Neural cell (in vitro differentiated cells): ENCODE measurements around the gene DUS2. TPM values are rescaled to one million over a fixed set of nuclear protein-coding genes. Genes with fewer than 3 reads are reported as not detected.

ENCODE experiments used
- H2AFZ ChIP-seq: fragments of 200-600, 300-800 bp; sonication (generic), shearing (Covaris generic); 2 replicates; pipeline ENCODE4 v1.6.0; 2014; ENCODE audit warnings: low read depth, mild to moderate bottlenecking, antibody characterized with exemption, low read length, moderate library complexity
- H3F3A ChIP-seq: fragments of 200-600 bp; shearing (Covaris generic); 2 replicates; pipeline ENCODE4 v1.6.1; 2016; ENCODE audit warnings: mild to moderate bottlenecking, moderate library complexity, mixed read lengths, antibody characterized with exemption, low read length; ENCODE audit not compliant: insufficient read depth, poor library complexity, severe bottlenecking
- H3K27ac ChIP-seq: fragments of 200-600, 300-800 bp; sonication (generic), shearing (Covaris generic); 2 replicates; pipeline ENCODE4 v1.5.1; 2014; ENCODE audit warnings: mild to moderate bottlenecking, low read length, moderate library complexity
- H3K27me3 ChIP-seq: fragments of 300-800, 200-600 bp; sonication (generic), shearing (Covaris generic); 2 replicates; pipeline ENCODE4 v1.6.0; 2014; ENCODE audit warnings: mild to moderate bottlenecking, low read depth, low read length, moderate library complexity; ENCODE audit not compliant: insufficient read depth
- H3K36me3 ChIP-seq: fragments of 300-800, 200-600 bp; sonication (generic), shearing (Covaris generic); 2 replicates; pipeline ENCODE4 v1.5.1; 2014; ENCODE audit warnings: mild to moderate bottlenecking, antibody characterized with exemption, low read length, moderate library complexity; ENCODE audit not compliant: insufficient read depth
- H3K4me2 ChIP-seq: fragments of 300-800, 200-600 bp; sonication (generic), shearing (Covaris generic); 2 replicates; pipeline ENCODE4 v1.6.0; 2014; ENCODE audit warnings: mild to moderate bottlenecking, low read length
- H3K4me3 ChIP-seq: fragments of 300-800, 200-600 bp; sonication (generic), shearing (Covaris generic); 2 replicates; pipeline ENCODE4 v1.5.1; 2014; ENCODE audit warnings: mild to moderate bottlenecking, low read length, moderate library complexity
- H3K79me2 ChIP-seq: fragments of 200-600 bp; shearing (Covaris generic); replicated peaks from 2 replicates; pipeline ENCODE4 v1.6.0; 2014; ENCODE audit warnings: mild to moderate bottlenecking, low read length, moderate library complexity; ENCODE audit not compliant: insufficient read depth
- H3K9ac ChIP-seq: fragments of 300-800, 200-600 bp; sonication (generic), shearing (Covaris generic); 2 replicates; pipeline ENCODE4 v1.6.1; 2016; ENCODE audit warnings: mild to moderate bottlenecking, low read length, mixed read lengths
- H3K9me2 ChIP-seq: fragments of 200-600 bp; shearing (Covaris generic); 2 replicates; pipeline ENCODE4 v1.6.1; 2016; ENCODE audit warnings: mild to moderate bottlenecking, low read length, mixed read lengths; ENCODE audit not compliant: insufficient read depth
- H3K9me3 ChIP-seq: fragments of 200-600, 300-800 bp; sonication (generic), shearing (Covaris generic); 2 replicates; pipeline ENCODE4 v1.6.1; 2016; ENCODE audit warnings: mild to moderate bottlenecking, mixed run types, low read length, moderate library complexity, mixed read lengths
- H4K20me1 ChIP-seq: fragments of 200-600 bp; shearing (Covaris generic); 2 replicates; pipeline ENCODE4 v1.6.1; 2016; ENCODE audit warnings: mild to moderate bottlenecking, mixed run types; ENCODE audit not compliant: insufficient read depth
- CTCF ChIP-seq: fragments of 450-650 bp; IDR thresholded peaks from 2 replicates; pipeline ENCODE4 v1.5.1; 2014; ENCODE audit warnings: antibody characterized with exemption, mild to moderate bottlenecking, moderate library complexity; ENCODE audit not compliant: poor library complexity, severe bottlenecking
- EP300 ChIP-seq: fragments of 450-650 bp; conservative IDR thresholded peaks from 2 replicates; pipeline ENCODE4 v1.6.1; 2014; ENCODE audit warnings: antibody characterized with exemption, mild to moderate bottlenecking, moderate library complexity; ENCODE audit not compliant: poor library complexity, severe bottlenecking
- EZH2 ChIP-seq: fragments of 200-600, 300-800 bp; shearing (Covaris generic), sonication (generic); IDR thresholded peaks from 2 replicates; pipeline ENCODE4 v1.6.1; 2014; ENCODE audit warnings: antibody characterized with exemption, low read length, borderline replicate concordance, mild to moderate bottlenecking; ENCODE audit not compliant: insufficient read depth, poor library complexity, severe bottlenecking
- MXI1 ChIP-seq: fragments of 450-650 bp; conservative IDR thresholded peaks from 2 replicates; pipeline ENCODE4 v1.6.1; 2014; ENCODE audit warnings: antibody characterized with exemption, mild to moderate bottlenecking; ENCODE audit not compliant: poor library complexity, severe bottlenecking
- POLR2AphosphoS5 ChIP-seq: IDR thresholded peaks from 2 replicates; pipeline ENCODE4 v1.6.1; 2012
- RAD21 ChIP-seq: fragments of 450-650 bp; conservative IDR thresholded peaks from 2 replicates; pipeline ENCODE4 v1.6.1; 2014; ENCODE audit warnings: antibody characterized with exemption, mild to moderate bottlenecking, moderate library complexity
- REST ChIP-seq: IDR thresholded peaks from 2 replicates; pipeline ENCODE4 v1.6.1; 2012; ENCODE audit warnings: borderline replicate concordance
- SMC3 ChIP-seq: fragments of 450-650 bp; conservative IDR thresholded peaks from 2 replicates; pipeline ENCODE4 v1.6.1; 2014; ENCODE audit warnings: antibody characterized with exemption, mild to moderate bottlenecking, moderate library complexity; ENCODE audit not compliant: poor library complexity
- TAF1 ChIP-seq: IDR thresholded peaks from 2 replicates; pipeline ENCODE4 v1.6.1; 2012; ENCODE audit warnings: low read depth
- polyA plus RNA-seq: library from polyadenylated mRNA; depleted of rRNA; stranded (reverse); fragments of >200 nt; gene quantifications from 2 replicates; pipeline ENCODE4 v1.2.3, GENCODE V29; 2014

Gene DUS2
- polyA plus RNA-seq, 1 donor from 2014 or later = 22.4 TPM

GRCh38 chr16:68049449-68049848, 26.4 kb downstream of the DUS2 start:
- no peaks in the 10 kb centered on the region for H3K36me3 ChIP-seq
- H4K20me1 ChIP-seq = no peaks in the 10 kb centered on the region
- no peak overlapping the region for H3K27ac ChIP-seq
- no peak overlapping the region for H3K4me3 ChIP-seq
- H3K9me3 ChIP-seq = no peaks in the 10 kb centered on the region
- no peaks in the 10 kb centered on the region for H3F3A ChIP-seq
- H3K79me2 ChIP-seq = no peaks in the 10 kb centered on the region
- H2AFZ ChIP-seq = no peak overlapping the region
- no peak overlapping the region for H3K9ac ChIP-seq
- no peak overlapping the region for H3K4me2 ChIP-seq
- H3K27me3 ChIP-seq = no peaks in the 10 kb centered on the region
- TF ChIP-seq EZH2 = no peak
- no peak for TF ChIP-seq MXI1
- TF ChIP-seq POLR2AphosphoS5 = no peak
- TF ChIP-seq REST = no peak
- no peak for TF ChIP-seq RAD21
- TF ChIP-seq EP300 = no peak
- no peak for TF ChIP-seq SMC3
- no peak for TF ChIP-seq CTCF
- TF ChIP-seq TAF1 = no peak
- no peaks in the 10 kb centered on the region for H3K9me2 ChIP-seq

- no peaks in the 10 kb centered on the region for H3K79me2 ChIP-seq
- no peak overlapping the region for H3K4me2 ChIP-seq
- TF ChIP-seq RAD21 = no peak
- TF ChIP-seq TAF1 = no peak
- H4K20me1 ChIP-seq = no peaks in the 10 kb centered on the region
- no peak overlapping the region for H3K9ac ChIP-seq
- no peak overlapping the region for H3K4me3 ChIP-seq
- no peaks in the 10 kb centered on the region for H3K36me3 ChIP-seq
- H3K9me3 ChIP-seq = no peaks in the 10 kb centered on the region
- no peak overlapping the region for H2AFZ ChIP-seq
- H3K27ac ChIP-seq = no peak overlapping the region
- H3F3A ChIP-seq = no peaks in the 10 kb centered on the region
- no peaks in the 10 kb centered on the region for H3K27me3 ChIP-seq
- H3K9me2 ChIP-seq = no peaks in the 10 kb centered on the region
Observed at GRCh38 chr16:68055395-68055794, 32.3 kb downstream of the DUS2 start.

GRCh38 chr16:68059804-68060203, 36.7 kb downstream of the DUS2 start:
- Histone ChIP-seq H2AFZ (no peak overlapping the region), H3K79me2 (no peaks in the 10 kb centered on the region), H3K27me3 (no peaks in the 10 kb centered on the region), H3K27ac (no peak overlapping the region), H3K9me3 (no peaks in the 10 kb centered on the region), H3K9me2 (no peaks in the 10 kb centered on the region), H3F3A (no peaks in the 10 kb centered on the region), H4K20me1 (no peaks in the 10 kb centered on the region), H3K4me2 (no peak overlapping the region), H3K36me3 (no peaks in the 10 kb centered on the region), H3K9ac (no peak overlapping the region), H3K4me3 (no peak overlapping the region)
- TF ChIP-seq POLR2AphosphoS5 (no peak), EZH2 (no peak), RAD21 (no peak), REST (no peak), MXI1 (no peak), EP300 (no peak), TAF1 (no peak), SMC3 (no peak), CTCF (no peak)
